K562 (cell line): Measurements from ENCODE around the gene CDH1. TPM values are rescaled to one million over a fixed set of nuclear protein-coding genes. Genes with fewer than 3 reads are reported as not detected.

Source experiments
- CBX5 ChIP-seq: IDR thresholded peaks from 2 replicates; pipeline ENCODE4 v1.6.1; 2014; ENCODE audit warnings: low read depth, borderline replicate concordance
- CCNT2 ChIP-seq: IDR thresholded peaks from 2 replicates; pipeline ENCODE4 v1.6.1; 2011; ENCODE audit warnings: borderline replicate concordance, low read depth, mild to moderate bottlenecking, moderate library complexity, mixed read lengths, low read length; ENCODE audit not compliant: insufficient read length; ENCODE audit errors: extremely low read depth
- CHD4 ChIP-seq: fragments of 200-600 bp; sonication (generic); IDR thresholded peaks from 3 replicates; pipeline ENCODE4 v1.6.1; 2012; ENCODE audit warnings: low read depth, mild to moderate bottlenecking, mixed read lengths, low read length, inconsistent platforms; ENCODE audit not compliant: insufficient read depth, insufficient replicate concordance, poor library complexity, severe bottlenecking
- DDX20 ChIP-seq: fragments of 450-650 bp; IDR thresholded peaks from 2 replicates; pipeline ENCODE4 v1.6.1; 2016; ENCODE audit warnings: missing genetic modification characterization, low read depth, mild to moderate bottlenecking, missing compliant biosample characterization, moderate library complexity
- ELF4 ChIP-seq: fragments of 450-650 bp; formaldehyde crosslinking; IDR thresholded peaks from 2 replicates; pipeline ENCODE4 v1.4.0; 2022; ENCODE audit warnings: missing genetic modification characterization
- HDGF ChIP-seq: fragments of 450-650 bp; IDR thresholded peaks from 2 replicates; pipeline ENCODE4 v1.6.1; 2016
- JUND ChIP-seq, 2 experiments: IDR thresholded peaks; 2 replicates in 1 of 2; 3 replicates in 1 of 2; pipeline ENCODE4 v1.6.1; 2011; ENCODE audit warnings: borderline replicate concordance in 2 of 2, low read depth in 2 of 2, low read length in 2 of 2, improper control_type of control experiment in 1 of 2, missing biosample characterization in 1 of 2, missing genetic modification characterization in 1 of 2, missing genetic modification reagents in 1 of 2
- NCOA4 ChIP-seq: fragments of 450-650 bp; IDR thresholded peaks from 2 replicates; pipeline ENCODE4 v1.6.1; 2018; ENCODE audit warnings: mild to moderate bottlenecking; ENCODE audit not compliant: partially characterized antibody
- NCOA6 ChIP-seq: fragments of 450-650 bp; IDR thresholded peaks from 2 replicates; pipeline ENCODE4 v1.6.1; 2017; ENCODE audit warnings: mild to moderate bottlenecking
- NCOR1 ChIP-seq: fragments of 450-650 bp; IDR thresholded peaks from 2 replicates; pipeline ENCODE4 v1.6.1; 2016; ENCODE audit warnings: mild to moderate bottlenecking, moderate library complexity
- NR2C1 ChIP-seq, 2 experiments: fragments of 450-650 bp; IDR thresholded peaks; 2 replicates each; pipeline ENCODE4 v1.6.1; 2017; ENCODE audit warnings: mild to moderate bottlenecking in 2 of 2, antibody characterized with exemption in 1 of 2, inconsistent platforms in 1 of 2, missing compliant biosample characterization in 1 of 2, missing genetic modification characterization in 1 of 2
- PHF20 ChIP-seq: fragments of 450-650 bp; IDR thresholded peaks from 2 replicates; pipeline ENCODE4 v1.6.1; 2018; ENCODE audit not compliant: partially characterized antibody
- TCF15 ChIP-seq: fragments of 250-450 bp; sonication (Bioruptor Pico); IDR thresholded peaks from 2 replicates; pipeline ENCODE4 v1.8.0; 2022; ENCODE audit warnings: moderate library complexity, mild to moderate bottlenecking, inconsistent platforms
- TRIM24 ChIP-seq, 2 experiments: fragments of 450-650 bp; IDR thresholded peaks; 2 replicates each; pipeline ENCODE4 v1.6.1; 2016
- ZNF408 ChIP-seq: fragments of 250-450 bp; sonication (Bioruptor Pico); IDR thresholded peaks from 2 replicates; pipeline ENCODE4 v1.4.0; 2020; ENCODE audit warnings: low read depth, mild to moderate bottlenecking, moderate library complexity
- ZNF609 ChIP-seq: sonication (generic); formaldehyde crosslinking; IDR thresholded peaks from 2 replicates; pipeline ENCODE4 v1.8.1; 2023; ENCODE audit warnings: missing genetic modification reagents, mild to moderate bottlenecking, borderline replicate concordance
- polyA plus RNA-seq, 8 experiments: library from polyadenylated mRNA; depleted of rRNA in 4 of 8; stranded (reverse) in 5 of 8; unstranded in 3 of 8; fragments of >200 nt; fragmentation: Nextera tagmentation in 2 of 8; fragmentation: Illumina TruSeq in 1 of 8; extraction: Ambion mirVana in 2 of 8; extraction: Trizol in 1 of 8; gene quantifications; 2 replicates each; pipeline versions ENCODE4 v1.2.1 to v1.2.3, GENCODE V29; 2011 to 2014; ENCODE audit warnings: inconsistent platforms in 1 of 8, missing spikeins in 1 of 8
- total RNA-seq, 7 experiments: library from RNA; depleted of rRNA in 6 of 7; stranded (reverse); fragments of >200 nt in 6 of 7; fragmentation: Illumina TruSeq in 2 of 7; extraction: Trizol in 2 of 7; gene quantifications; 2 replicates each; pipeline versions ENCODE4 v1.2.1 to v1.2.3, GENCODE V29; 2011 to 2021; ENCODE audit warnings: low replicate concordance in 1 of 7
- TF ChIP-seq, protein P1 (sequence below): fragments of 450-650 bp; conservative IDR thresholded peaks from 2 replicates; pipeline ENCODE4 v1.6.1; 2016; ENCODE audit warnings: missing genetic modification characterization, low read depth, mild to moderate bottlenecking, control low read depth, missing compliant biosample characterization
- TF ChIP-seq, protein P2 (sequence below): fragments of 450-650 bp; formaldehyde crosslinking; IDR thresholded peaks from 2 replicates; pipeline ENCODE4 v1.4.0; 2022; ENCODE audit warnings: missing genetic modification characterization

The CDH1 gene
- total and polyA plus RNA-seq, 9 of the 15 experiments (the other 6 are each of a cell fraction or from before 2014, with no cell fraction given): 0.01 to 0.69 TPM; not detected in 7

DNA sequence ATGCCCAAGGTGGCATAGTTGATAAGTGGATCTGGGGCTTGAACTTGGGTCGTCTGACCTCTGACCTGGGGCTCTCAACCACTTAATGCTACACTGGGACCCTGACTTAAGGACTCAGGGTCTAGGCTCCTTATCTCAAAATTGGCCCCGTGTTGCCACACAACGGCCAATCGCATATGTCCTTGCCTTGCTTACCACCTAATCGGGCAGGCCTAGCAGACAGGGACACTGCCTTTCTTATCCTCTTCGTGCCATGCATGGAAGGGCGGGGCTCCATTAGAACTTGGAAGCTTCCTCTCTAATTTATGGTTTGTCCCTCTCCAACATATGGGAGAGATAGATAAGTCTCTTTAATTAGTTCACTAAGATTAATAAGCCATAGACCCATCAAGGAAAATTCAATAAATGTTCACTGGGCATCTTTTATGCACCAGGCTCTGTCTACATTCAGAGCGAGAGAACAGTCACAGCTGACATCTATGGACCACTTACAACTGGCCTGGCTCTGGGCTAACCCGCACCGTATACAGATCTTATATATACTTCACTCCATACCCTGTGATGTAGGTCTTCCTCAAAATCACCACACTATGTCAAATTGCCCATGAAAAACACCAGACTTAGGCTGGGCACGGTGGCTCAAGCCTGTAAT is 35.1 kb downstream of the CDH1 start (continued):
- TF ChIP-seq NCOA6 (no peak), JUND (IDR thresholded peaks at IDR 0.05; ENCODE audit: borderline replicate concordance, low read depth, low read length) (no peak), JUND (tag; IDR thresholded peaks at IDR 0.05; ENCODE audit: borderline replicate concordance, low read depth, low read length) (0 out of 3 replicates have a peak, but pooled peaks have one; percentile 18), ELF4 (no peak), TRIM24 (IDR thresholded peaks at IDR 0.05) (peak; percentile 80 to 82), NCOR1 (peak; percentile 86), HDGF (no peak), CBX5 (no peak), NCOA4 (no peak), ZNF609 (CRISPR knock-in tag) (no peak), TCF15 (CRISPR knock-in tag) (no peak), PHF20 (no peak), NR2C1 (IDR thresholded peaks at IDR 0.05) (peak; percentile 60), NR2C1 (tag; IDR thresholded peaks at IDR 0.05) (peak; percentile 50; the same call in 1 of the 2 replicates), ZNF408 (CRISPR knock-in tag) (no peak), CHD4 (no peak), CCNT2 (no peak), DDX20 (tag) (no peak)
- TF ChIP-seq, protein P1, sequence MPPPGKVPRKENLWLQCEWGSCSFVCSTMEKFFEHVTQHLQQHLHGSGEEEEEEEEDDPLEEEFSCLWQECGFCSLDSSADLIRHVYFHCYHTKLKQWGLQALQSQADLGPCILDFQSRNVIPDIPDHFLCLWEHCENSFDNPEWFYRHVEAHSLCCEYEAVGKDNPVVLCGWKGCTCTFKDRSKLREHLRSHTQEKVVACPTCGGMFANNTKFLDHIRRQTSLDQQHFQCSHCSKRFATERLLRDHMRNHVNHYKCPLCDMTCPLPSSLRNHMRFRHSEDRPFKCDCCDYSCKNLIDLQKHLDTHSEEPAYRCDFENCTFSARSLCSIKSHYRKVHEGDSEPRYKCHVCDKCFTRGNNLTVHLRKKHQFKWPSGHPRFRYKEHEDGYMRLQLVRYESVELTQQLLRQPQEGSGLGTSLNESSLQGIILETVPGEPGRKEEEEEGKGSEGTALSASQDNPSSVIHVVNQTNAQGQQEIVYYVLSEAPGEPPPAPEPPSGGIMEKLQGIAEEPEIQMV (tag): no peak
- TF ChIP-seq, protein P2, sequence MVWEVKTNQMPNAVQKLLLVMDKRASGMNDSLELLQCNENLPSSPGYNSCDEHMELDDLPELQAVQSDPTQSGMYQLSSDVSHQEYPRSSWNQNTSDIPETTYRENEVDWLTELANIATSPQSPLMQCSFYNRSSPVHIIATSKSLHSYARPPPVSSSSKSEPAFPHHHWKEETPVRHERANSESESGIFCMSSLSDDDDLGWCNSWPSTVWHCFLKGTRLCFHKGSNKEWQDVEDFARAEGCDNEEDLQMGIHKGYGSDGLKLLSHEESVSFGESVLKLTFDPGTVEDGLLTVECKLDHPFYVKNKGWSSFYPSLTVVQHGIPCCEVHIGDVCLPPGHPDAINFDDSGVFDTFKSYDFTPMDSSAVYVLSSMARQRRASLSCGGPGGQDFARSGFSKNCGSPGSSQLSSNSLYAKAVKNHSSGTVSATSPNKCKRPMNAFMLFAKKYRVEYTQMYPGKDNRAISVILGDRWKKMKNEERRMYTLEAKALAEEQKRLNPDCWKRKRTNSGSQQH (CRISPR knock-in tag): no peak
